GM21723 (cell line): ENCODE measurements around the gene ABAT.
"Not testable (repeated sequence)": the region's sequence is repeated elsewhere in the genome, so short reads cannot be mapped to it uniquely, and the experiment has no call there.

ENCODE experiments used
- ATAC-seq: cut with Tn5 transposase; IDR thresholded peaks from one replicate; pipeline ENCODE4 v1.9.1; 2021; ENCODE audit warnings: mild to moderate bottlenecking, moderate library complexity; ENCODE audit not compliant: unreplicated experiment

ABAT gene

GRCh38 chr16:8774208-8774607 lies 99.8 kb downstream of the ABAT start:
- no peak for ATAC-seq

- ATAC-seq: no peak
Observed at GRCh38 chr16:8775359-8775758, 100.9 kb downstream of the ABAT start.

GRCh38 chr16:8776129-8776584 lies 101.7 kb downstream of the ABAT start:
- ATAC-seq: no peak

GRCh38 chr16:8777217-8777616 lies 102.8 kb downstream of the ABAT start:
- ATAC-seq: no peak

- no peak for ATAC-seq
Observed at GRCh38 chr16:8781797-8782196, 107.4 kb downstream of the ABAT start.

- ATAC-seq: no peak
Observed at GRCh38 chr16:8782673-8783072, 108.3 kb downstream of the ABAT start.

DNA sequence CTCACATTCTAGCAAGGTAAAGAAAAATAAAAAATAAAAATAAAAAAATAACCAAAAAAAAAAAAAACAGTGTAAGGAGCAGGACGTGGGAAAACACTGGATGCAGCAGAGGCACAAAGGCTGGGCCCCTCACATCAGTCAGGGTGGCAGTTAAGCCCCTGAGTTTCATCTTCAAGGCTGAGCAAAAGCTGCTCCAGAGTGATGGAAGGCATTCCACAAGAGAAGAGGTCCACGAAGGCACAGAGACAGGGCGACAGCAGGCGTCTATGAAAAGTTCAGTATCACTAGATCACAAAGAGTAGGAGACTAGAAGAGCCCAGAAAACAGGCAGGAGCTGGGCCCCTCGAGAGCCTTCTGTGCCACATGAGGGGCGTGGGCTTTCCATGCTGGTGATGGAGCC lies 111.0 kb downstream of the ABAT start:
- ATAC-seq: no peak

DNA sequence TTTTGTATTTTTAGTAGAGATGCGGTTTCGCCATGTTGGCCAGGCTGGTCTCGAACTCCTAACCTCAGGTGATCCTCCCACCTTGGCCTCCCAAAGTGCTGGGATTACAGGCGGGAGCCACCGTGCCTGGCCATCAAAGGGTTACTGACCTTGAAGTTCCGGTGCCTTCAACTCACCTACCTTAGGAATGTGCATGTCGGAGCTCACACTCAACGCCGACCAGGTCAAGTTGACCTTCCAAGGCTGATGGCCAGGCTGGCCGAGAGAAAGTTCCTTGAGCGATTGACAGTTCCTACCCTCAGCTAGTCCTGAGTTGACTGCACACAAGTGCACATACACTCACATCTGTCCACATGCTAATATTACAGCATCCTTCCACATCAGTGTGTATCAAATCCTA lies 111.9 kb downstream of the ABAT start:
- ATAC-seq: not testable (repeated sequence)

- ATAC-seq: no peak
Observed at GRCh38 chr16:8788578-8789172, 114.3 kb downstream of the ABAT start.

GRCh38 chr16:8795091-8795490 lies 120.7 kb downstream of the ABAT start:
- ATAC-seq: no peak

DNA sequence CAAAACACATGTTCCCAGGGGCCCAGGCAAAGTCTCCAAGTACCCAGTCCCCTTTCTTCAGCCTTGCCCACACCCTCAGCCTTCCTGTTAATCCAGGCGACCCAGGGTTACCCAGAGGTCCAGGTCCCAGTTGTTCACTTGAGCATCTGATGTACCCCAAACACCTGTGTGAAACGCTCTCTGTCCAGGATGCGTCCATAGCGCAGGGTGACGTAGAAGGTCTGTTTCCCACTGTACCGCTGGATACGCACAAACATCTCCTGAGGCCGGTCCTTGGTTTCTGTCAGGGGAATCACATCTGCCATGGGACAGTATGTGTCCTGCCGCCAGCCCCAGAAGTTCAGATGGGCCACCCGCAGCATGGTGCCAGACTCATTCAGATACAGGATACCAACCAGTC lies 121.4 kb downstream of the ABAT start:
- no peak for ATAC-seq

DNA sequence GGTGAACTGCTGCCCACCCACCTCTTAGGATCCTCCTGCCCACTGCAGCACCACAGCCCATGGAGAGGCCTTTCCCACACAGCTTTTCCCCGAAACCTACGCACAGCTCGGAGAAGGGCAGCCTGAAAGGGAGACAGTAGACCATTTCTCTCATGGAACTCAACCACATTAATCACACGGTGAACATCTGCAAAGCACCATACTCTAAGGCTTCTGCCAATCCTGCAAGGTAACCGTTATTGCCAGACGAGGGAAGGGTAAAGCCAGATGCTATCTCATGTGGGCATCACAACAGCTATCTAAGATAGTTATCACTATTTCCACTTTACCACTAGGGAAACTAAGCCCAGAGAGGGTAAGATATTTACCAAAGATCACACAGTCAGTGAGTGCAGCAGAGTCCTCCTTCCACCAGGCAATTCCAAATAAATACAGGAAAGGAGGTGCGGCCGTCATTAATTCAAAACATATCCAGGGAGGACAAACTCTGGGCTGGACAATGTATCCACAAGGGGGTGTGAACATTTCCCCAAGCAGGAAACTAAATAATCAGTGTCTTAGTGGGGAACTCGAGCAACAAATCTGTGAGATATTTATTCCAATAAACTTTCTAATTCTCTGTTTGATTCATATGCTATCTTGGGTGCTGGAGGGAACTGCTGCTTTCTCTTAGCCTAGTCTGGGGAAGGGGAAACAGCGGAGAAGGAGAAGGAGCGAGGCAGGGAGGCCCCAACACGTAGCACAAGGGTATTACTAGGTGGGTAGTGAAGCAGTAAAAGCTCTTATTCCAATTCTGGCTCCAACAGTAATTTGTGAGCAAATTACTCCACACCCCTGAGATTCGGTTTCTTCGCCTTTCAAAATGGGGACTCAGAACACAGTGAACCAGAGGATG lies 122.3 kb downstream of the ABAT start:
- no peak for ATAC-seq

- peak; percentile 95 for ATAC-seq
Observed at GRCh38 chr16:8797364-8798173, 123.2 kb downstream of the ABAT start, which contains the start of the genes PMM2 and TMEM186. TSS of gene PMM2 (plus strand) at chr16:8797839. CDS start at chr16:8797883, 44 bp downstream. TSS of gene TMEM186 (minus strand) at chr16:8797639. CDS start at chr16:8797614, 25 bp downstream.

- ATAC-seq: peak; percentile 7
Observed at GRCh38 chr16:8798174-8798527, 123.7 kb downstream of the ABAT start.

GRCh38 chr16:8798535-8799157 lies 124.2 kb downstream of the ABAT start:
- ATAC-seq: no peak

GRCh38 chr16:8801701-8802100 lies 127.3 kb downstream of the ABAT start:
- no peak for ATAC-seq

DNA sequence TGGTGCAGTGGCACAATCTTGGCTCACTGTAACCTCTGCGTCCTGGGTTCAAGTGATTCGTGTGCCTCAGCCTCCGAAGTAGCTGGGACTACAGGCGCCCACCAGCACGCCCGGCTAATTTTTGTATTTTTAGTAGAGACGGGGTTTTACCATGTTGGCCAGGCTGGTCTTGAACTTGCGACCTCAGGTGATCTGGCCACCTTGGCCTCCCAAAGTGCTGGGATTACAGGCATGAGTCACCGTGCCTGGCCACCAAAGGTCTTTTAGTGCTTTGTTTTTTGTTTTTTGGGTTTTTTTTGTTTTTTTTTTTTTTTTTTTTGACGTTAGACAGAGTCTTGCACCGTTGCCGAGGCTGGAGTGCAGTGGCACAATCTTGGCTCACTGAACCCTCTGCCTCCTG lies 129.3 kb downstream of the ABAT start:
- not testable (repeated sequence) for ATAC-seq

- no peak for ATAC-seq
Observed at GRCh38 chr16:8804313-8804712, 129.9 kb downstream of the ABAT start.

GRCh38 chr16:8806272-8806983 lies 132.0 kb downstream of the ABAT start:
- ATAC-seq: no peak

GRCh38 chr16:8807189-8807588 lies 132.8 kb downstream of the ABAT start:
- ATAC-seq: no peak
